OCI-LY3 (cell line): Measurements from ENCODE around the gene DCT.
"Not testable (repeated sequence)": the region's sequence is repeated elsewhere in the genome, so short reads cannot be mapped to it uniquely, and the experiment has no call there.

Experiments used
- H2AFZ ChIP-seq: fragments of 200-600, 300-600 bp; shearing (Covaris generic); 2 replicates; pipeline ENCODE4 v1.6.0; 2014; ENCODE audit warnings: antibody characterized with exemption, low read depth, low read length
- H3K27ac ChIP-seq: fragments of 200-600, 300-600 bp; sonication (generic); 2 replicates; pipeline ENCODE4 v1.5.1; 2014; ENCODE audit warnings: mild to moderate bottlenecking, low read length, moderate library complexity, mixed read lengths
- H3K27me3 ChIP-seq: fragments of 200-600, 300-600 bp; sonication (generic); 2 replicates; pipeline ENCODE4 v1.6.1; 2014; ENCODE audit warnings: low read depth, low read length, mixed read lengths
- H3K36me3 ChIP-seq: fragments of 200-600, 300-600 bp; sonication (generic); replicated peaks from 2 replicates; pipeline ENCODE3; 2014; ENCODE audit warnings: low read depth, low read length, mixed read lengths
- H3K4me1 ChIP-seq: fragments of 300-600, 200-600 bp; sonication (generic); 2 replicates; pipeline ENCODE4 v1.6.1; 2014; ENCODE audit warnings: low read length, mixed read lengths
- H3K4me2 ChIP-seq: fragments of 200-600, 300-600 bp; sonication (generic); 2 replicates; pipeline ENCODE4 v1.6.1; 2014; ENCODE audit warnings: low read length, mixed read lengths
- H3K4me3 ChIP-seq: fragments of 300-600, 200-600 bp; sonication (generic); 2 replicates; pipeline ENCODE4 v1.5.1; 2014; ENCODE audit warnings: antibody characterized with exemption, mild to moderate bottlenecking, low read length, moderate library complexity
- H3K79me2 ChIP-seq: fragments of 300-600, 200-600 bp; shearing (Covaris generic); 2 replicates; pipeline ENCODE4 v1.6.1; 2014; ENCODE audit warnings: mild to moderate bottlenecking, low read length, mixed read lengths
- H3K9ac ChIP-seq: fragments of 300-600, 200-600 bp; shearing (Covaris generic); 2 replicates; pipeline ENCODE4 v1.6.0; 2014; ENCODE audit warnings: mild to moderate bottlenecking, low read length, moderate library complexity
- H3K9me3 ChIP-seq: fragments of 200-600, 300-600 bp; shearing (Covaris generic); 2 replicates; pipeline ENCODE4 v1.6.1; 2014; ENCODE audit warnings: low read length, mixed read lengths; ENCODE audit not compliant: insufficient read depth
- H4K20me1 ChIP-seq: fragments of 200-600, 300-600 bp; sonication (generic); 2 replicates; pipeline ENCODE4 v1.6.1; 2016; ENCODE audit warnings: low read length, mixed read lengths; ENCODE audit not compliant: insufficient read depth
- CTCF ChIP-seq: fragments of 200-600, 300-600 bp; sonication (generic); IDR thresholded peaks from 2 replicates; pipeline ENCODE4 v1.5.1; 2014; ENCODE audit warnings: antibody characterized with exemption, low read length, low read depth
- EZH2phosphoT487 ChIP-seq: fragments of 200-600 bp; shearing (Covaris generic); IDR thresholded peaks from 2 replicates; pipeline ENCODE4 v1.6.1; 2018; ENCODE audit warnings: antibody characterized with exemption, mixed run types, low read depth

The DCT gene

GRCh38 chr13:94479616-94480015 lies at the start of gene DCT:
Gene DCT (minus strand): TSS chr13:94479682. CDS start chr13:94479255, 427 bp downstream.
- Histone ChIP-seq H3K4me1 (no peaks in the 10 kb centered on the region), H3K79me2 (no peaks in the 10 kb centered on the region), H2AFZ (no peak within 1 kb of the TSS), H4K20me1 (no peaks in the 10 kb centered on the region), H3K27ac (no peak within 1 kb of the TSS), H3K36me3 (no peaks in the 10 kb centered on the region), H3K9me3 (no peaks in the 10 kb centered on the region), H3K4me3 (no peak within 1 kb of the TSS), H3K9ac (no peak within 1 kb of the TSS), H3K27me3 (no peaks in the 10 kb centered on the region), H3K4me2 (no peak within 1 kb of the TSS)
- no peak for TF ChIP-seq EZH2phosphoT487

GRCh38 chr13:94526956-94527355 lies 47.5 kb upstream of the DCT start:
- not testable (repeated sequence) for H2AFZ ChIP-seq, H3K9ac ChIP-seq, H3K27ac ChIP-seq, H3K79me2 ChIP-seq, H3K27me3 ChIP-seq, H4K20me1 ChIP-seq, H3K36me3 ChIP-seq, H3K4me2 ChIP-seq, H3K4me3 ChIP-seq, H3K9me3 ChIP-seq, H3K4me1 ChIP-seq

GRCh38 chr13:94525781-94526180 lies 46.3 kb upstream of the DCT start:
- Histone ChIP-seq H3K79me2 (no peaks in the 10 kb centered on the region), H4K20me1 (no peaks in the 10 kb centered on the region), H3K4me3 (no peak overlapping the region), H3K27me3 (no peaks in the 10 kb centered on the region), H3K36me3 (no peaks in the 10 kb centered on the region), H3K9ac (no peak overlapping the region), H3K9me3 (no peaks in the 10 kb centered on the region), H3K4me1 (no peaks in the 10 kb centered on the region), H2AFZ (no peak overlapping the region), H3K4me2 (no peak overlapping the region), H3K27ac (no peak overlapping the region)
- TF ChIP-seq EZH2phosphoT487: no peak
- TF ChIP-seq CTCF: no peak

GRCh38 chr13:94524407-94524806 lies 44.9 kb upstream of the DCT start:
- no peaks in the 10 kb centered on the region for H3K79me2 ChIP-seq
- H2AFZ ChIP-seq: no peak overlapping the region
- no peak overlapping the region for H3K27ac ChIP-seq
- no peaks in the 10 kb centered on the region for H4K20me1 ChIP-seq
- no peaks in the 10 kb centered on the region for H3K4me1 ChIP-seq
- H3K9me3 ChIP-seq: no peaks in the 10 kb centered on the region
- TF ChIP-seq CTCF (no peak), EZH2phosphoT487 (no peak)
- no peaks in the 10 kb centered on the region for H3K36me3 ChIP-seq
- no peaks in the 10 kb centered on the region for H3K27me3 ChIP-seq
- no peak overlapping the region for H3K9ac ChIP-seq
- H3K4me3 ChIP-seq: no peak overlapping the region
- H3K4me2 ChIP-seq: no peak overlapping the region

GRCh38 chr13:94520001-94520400 lies 40.5 kb upstream of the DCT start:
- Histone ChIP-seq H3K9me3 (no peaks in the 10 kb centered on the region), H4K20me1 (no peaks in the 10 kb centered on the region), H3K79me2 (no peaks in the 10 kb centered on the region), H3K27me3 (no peaks in the 10 kb centered on the region), H3K4me1 (no peaks in the 10 kb centered on the region), H2AFZ (no peak overlapping the region), H3K36me3 (no peaks in the 10 kb centered on the region), H3K9ac (no peak overlapping the region), H3K4me3 (no peak overlapping the region), H3K27ac (no peak overlapping the region), H3K4me2 (no peak overlapping the region)
- no peak for TF ChIP-seq CTCF
- no peak for TF ChIP-seq EZH2phosphoT487
